OCI-LY3 (cell line): ENCODE data around the gene CLTC.

Source experiments
- CTCF ChIP-seq: fragments of 200-600, 300-600 bp; sonication (generic); IDR thresholded peaks from 2 replicates; pipeline ENCODE4 v1.5.1; 2014; ENCODE audit warnings: antibody characterized with exemption, low read length, low read depth
- EZH2phosphoT487 ChIP-seq: fragments of 200-600 bp; shearing (Covaris generic); IDR thresholded peaks from 2 replicates; pipeline ENCODE4 v1.6.1; 2018; ENCODE audit warnings: antibody characterized with exemption, mixed run types, low read depth

- TF ChIP-seq CTCF (no peak), EZH2phosphoT487 (no peak)
Measured at GRCh38 chr17:59707149-59707970, 87.7 kb downstream of the CLTC start, which contains the start of the genes PTRH2 and VMP1.
